OCI-LY1 (cell line): ENCODE results near the gene PPP2R1B.

ENCODE experiments used
- H2AFZ ChIP-seq: fragments of 200-600 bp; sonication (generic), shearing (Covaris generic); 2 replicates; pipeline ENCODE4 v1.6.0; 2014; ENCODE audit warnings: antibody characterized with exemption, mild to moderate bottlenecking, low read length
- H3F3A ChIP-seq: fragments of 200-600 bp; sonication (generic), shearing (Covaris generic); 2 replicates; pipeline ENCODE4 v1.6.0; 2014; ENCODE audit warnings: mild to moderate bottlenecking, antibody characterized with exemption, low read length, moderate library complexity; ENCODE audit not compliant: insufficient read depth
- H3K27ac ChIP-seq: fragments of 200-600 bp; sonication (generic); 2 replicates; pipeline ENCODE4 v1.5.1; 2014; ENCODE audit warnings: low read length, mixed run types, mild to moderate bottlenecking, low read depth; ENCODE audit not compliant: poor library complexity, severe bottlenecking
- H3K27me3 ChIP-seq: fragments of 200-600 bp; sonication (generic); 2 replicates; pipeline ENCODE4 v1.6.0; 2014; ENCODE audit warnings: antibody characterized with exemption, mild to moderate bottlenecking, low read length, moderate library complexity; ENCODE audit not compliant: insufficient read depth
- H3K36me3 ChIP-seq: fragments of 200-600 bp; sonication (generic); 2 replicates; pipeline ENCODE4 v1.6.1; 2014; ENCODE audit warnings: mild to moderate bottlenecking, antibody characterized with exemption, low read length, moderate library complexity, mixed read lengths; ENCODE audit not compliant: insufficient read depth
- H3K4me1 ChIP-seq: fragments of 200-600 bp; sonication (generic); 2 replicates; pipeline ENCODE4 v1.5.1; 2014; ENCODE audit warnings: mild to moderate bottlenecking, low read length, moderate library complexity; ENCODE audit not compliant: insufficient read depth, severe bottlenecking
- H3K4me2 ChIP-seq: fragments of 200-600 bp; sonication (generic), shearing (Covaris generic); 2 replicates; pipeline ENCODE4 v1.6.1; 2014; ENCODE audit warnings: low read length
- H3K4me3 ChIP-seq: fragments of 200-600 bp; sonication (generic); 2 replicates; pipeline ENCODE4 v1.5.1; 2014; ENCODE audit warnings: low read length, low read depth, mild to moderate bottlenecking, mixed read lengths; ENCODE audit not compliant: poor library complexity, severe bottlenecking
- H3K79me2 ChIP-seq: fragments of 200-600 bp; shearing (Covaris generic); 2 replicates; pipeline ENCODE4 v1.6.1; 2016; ENCODE audit warnings: mixed run types, low read length, mixed read lengths; ENCODE audit not compliant: insufficient read depth
- H3K9ac ChIP-seq: fragments of 200-600 bp; sonication (generic), shearing (Covaris generic); 2 replicates; pipeline ENCODE4 v1.6.1; 2014; ENCODE audit warnings: mild to moderate bottlenecking, low read length, mixed read lengths
- H3K9me2 ChIP-seq: fragments of 200-600 bp; sonication (generic), shearing (Covaris generic); 2 replicates; pipeline ENCODE4 v1.6.1; 2014; ENCODE audit warnings: low read depth, mild to moderate bottlenecking, low read length, mixed read lengths
- H3K9me3 ChIP-seq: fragments of 200-600 bp; shearing (Covaris generic); 2 replicates; pipeline ENCODE4 v1.6.1; 2014; ENCODE audit warnings: low read length, mixed read lengths
- H4K20me1 ChIP-seq: fragments of 200-600 bp; sonication (generic), shearing (Covaris generic); 2 replicates; pipeline ENCODE4 v1.6.0; 2016; ENCODE audit warnings: mild to moderate bottlenecking, low read length; ENCODE audit not compliant: insufficient read depth
- EZH2 ChIP-seq: fragments of 200-600 bp; sonication (generic), shearing (Covaris generic); IDR thresholded peaks from 2 replicates; pipeline ENCODE4 v1.8.0; 2017; ENCODE audit warnings: borderline replicate concordance, mixed run types, mild to moderate bottlenecking, antibody characterized with exemption, low read length, moderate library complexity, mixed read lengths
- TF ChIP-seq, protein P1 (sequence below): fragments of 200-600 bp; sonication (generic), shearing (Covaris generic); IDR thresholded peaks from 2 replicates; pipeline ENCODE4 v1.5.1; 2017; ENCODE audit warnings: mild to moderate bottlenecking, antibody characterized with exemption, low read length, moderate library complexity, mixed read lengths

Gene PPP2R1B

DNA sequence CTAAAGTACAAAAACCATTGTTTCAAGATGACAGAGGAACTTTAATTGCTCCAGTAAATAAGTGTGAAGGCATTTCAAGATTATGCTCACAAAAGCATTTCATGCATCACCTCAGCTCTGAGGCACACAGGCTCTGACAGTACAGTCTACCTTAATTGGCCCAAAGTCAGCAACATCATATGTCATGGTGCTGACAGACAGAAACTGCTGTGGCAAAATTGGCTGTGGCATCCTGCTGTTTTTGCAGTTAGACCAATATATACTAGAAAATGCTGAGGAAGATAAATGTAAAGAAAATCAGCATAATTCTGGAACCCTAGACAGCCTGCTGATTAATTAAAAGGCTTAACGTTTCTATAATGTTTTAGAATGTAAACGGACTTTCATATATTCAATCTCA, 34.9 kb upstream of the PPP2R1B start:
- TF ChIP-seq, protein P1, sequence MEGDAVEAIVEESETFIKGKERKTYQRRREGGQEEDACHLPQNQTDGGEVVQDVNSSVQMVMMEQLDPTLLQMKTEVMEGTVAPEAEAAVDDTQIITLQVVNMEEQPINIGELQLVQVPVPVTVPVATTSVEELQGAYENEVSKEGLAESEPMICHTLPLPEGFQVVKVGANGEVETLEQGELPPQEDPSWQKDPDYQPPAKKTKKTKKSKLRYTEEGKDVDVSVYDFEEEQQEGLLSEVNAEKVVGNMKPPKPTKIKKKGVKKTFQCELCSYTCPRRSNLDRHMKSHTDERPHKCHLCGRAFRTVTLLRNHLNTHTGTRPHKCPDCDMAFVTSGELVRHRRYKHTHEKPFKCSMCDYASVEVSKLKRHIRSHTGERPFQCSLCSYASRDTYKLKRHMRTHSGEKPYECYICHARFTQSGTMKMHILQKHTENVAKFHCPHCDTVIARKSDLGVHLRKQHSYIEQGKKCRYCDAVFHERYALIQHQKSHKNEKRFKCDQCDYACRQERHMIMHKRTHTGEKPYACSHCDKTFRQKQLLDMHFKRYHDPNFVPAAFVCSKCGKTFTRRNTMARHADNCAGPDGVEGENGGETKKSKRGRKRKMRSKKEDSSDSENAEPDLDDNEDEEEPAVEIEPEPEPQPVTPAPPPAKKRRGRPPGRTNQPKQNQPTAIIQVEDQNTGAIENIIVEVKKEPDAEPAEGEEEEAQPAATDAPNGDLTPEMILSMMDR = no peak
- no peak for TF ChIP-seq EZH2
- H3K9me3 ChIP-seq = no peaks in the 10 kb centered on the region
- H4K20me1 ChIP-seq = no peaks in the 10 kb centered on the region
- no peak overlapping the region for H3K27ac ChIP-seq
- H2AFZ ChIP-seq = no peak overlapping the region
- no peaks in the 10 kb centered on the region for H3F3A ChIP-seq
- H3K4me3 ChIP-seq = no peak overlapping the region
- H3K9me2 ChIP-seq = no peaks in the 10 kb centered on the region
- H3K4me1 ChIP-seq = peaks cover 12% of the 10 kb centered on the region
- H3K79me2 ChIP-seq = no peaks in the 10 kb centered on the region
- H3K36me3 ChIP-seq = peaks cover 22% of the 10 kb centered on the region
- no peak overlapping the region for H3K4me2 ChIP-seq
- no peaks in the 10 kb centered on the region for H3K27me3 ChIP-seq
- H3K9ac ChIP-seq = no peak overlapping the region

DNA sequence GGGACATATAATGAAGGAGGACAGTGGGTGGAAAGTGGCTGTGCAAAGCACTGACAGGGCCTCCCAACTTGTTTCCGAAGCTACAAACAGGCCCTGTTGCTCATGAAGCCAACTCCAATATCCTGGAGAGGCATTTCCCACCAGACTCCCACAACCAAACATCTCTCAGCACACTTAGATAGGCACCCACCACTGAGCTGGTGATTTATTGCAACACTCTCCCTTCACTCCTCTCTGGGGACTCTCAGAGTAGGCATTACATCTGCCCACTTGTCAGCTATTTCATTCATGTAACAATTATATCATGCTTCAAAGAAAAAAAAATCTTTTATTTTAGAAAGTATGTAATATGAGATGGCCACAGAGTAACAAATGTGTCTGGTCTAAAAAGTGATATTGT, 32.1 kb upstream of the PPP2R1B start:
- Histone ChIP-seq H3K27ac (no peak overlapping the region), H3K27me3 (no peaks in the 10 kb centered on the region), H3K9me2 (no peaks in the 10 kb centered on the region), H3K4me3 (no peak overlapping the region), H3K9me3 (no peaks in the 10 kb centered on the region), H3K9ac (no peak overlapping the region), H3K4me1 (peaks cover 12% of the 10 kb centered on the region), H4K20me1 (no peaks in the 10 kb centered on the region), H3K36me3 (peaks cover 5% of the 10 kb centered on the region; the same call in 1 of the 2 replicates), H2AFZ (no peak overlapping the region), H3K4me2 (no peak overlapping the region), H3K79me2 (no peaks in the 10 kb centered on the region), H3F3A (no peaks in the 10 kb centered on the region)
- TF ChIP-seq, protein P1 = no peak
- TF ChIP-seq EZH2 = no peak

- H3K9ac ChIP-seq = no peak overlapping the region
- no peak overlapping the region for H2AFZ ChIP-seq
- TF ChIP-seq EZH2 = no peak
- TF ChIP-seq, protein P1 = no peak
These were observed 31.0 kb upstream of the PPP2R1B start for GRCh38 chr11:111797145-111797581.

More at GRCh38 chr11:111797145-111797581, 31.0 kb upstream of the PPP2R1B start:
- no peaks in the 10 kb centered on the region for H3K27me3 ChIP-seq
- no peak overlapping the region for H3K4me3 ChIP-seq
- H3K4me1 ChIP-seq = peaks cover 12% of the 10 kb centered on the region
- H3K27ac ChIP-seq = peak overlapping the region; percentile 7
- H4K20me1 ChIP-seq = no peaks in the 10 kb centered on the region
- peaks cover 5% of the 10 kb centered on the region; the same call in 1 of the 2 replicates for H3K36me3 ChIP-seq
- no peaks in the 10 kb centered on the region for H3K79me2 ChIP-seq
- no peaks in the 10 kb centered on the region for H3K9me3 ChIP-seq
- no peak overlapping the region; the same call in 1 of the 2 replicates for H3K4me2 ChIP-seq
- no peaks in the 10 kb centered on the region for H3F3A ChIP-seq
- H3K9me2 ChIP-seq = no peaks in the 10 kb centered on the region
